Measurements from ENCODE around the gene ADGRG3.

GRCh38 chr16:57687363-57687929, 19.3 kb downstream of the ADGRG3 start:
- TF ChIP-seq, protein P1, sequence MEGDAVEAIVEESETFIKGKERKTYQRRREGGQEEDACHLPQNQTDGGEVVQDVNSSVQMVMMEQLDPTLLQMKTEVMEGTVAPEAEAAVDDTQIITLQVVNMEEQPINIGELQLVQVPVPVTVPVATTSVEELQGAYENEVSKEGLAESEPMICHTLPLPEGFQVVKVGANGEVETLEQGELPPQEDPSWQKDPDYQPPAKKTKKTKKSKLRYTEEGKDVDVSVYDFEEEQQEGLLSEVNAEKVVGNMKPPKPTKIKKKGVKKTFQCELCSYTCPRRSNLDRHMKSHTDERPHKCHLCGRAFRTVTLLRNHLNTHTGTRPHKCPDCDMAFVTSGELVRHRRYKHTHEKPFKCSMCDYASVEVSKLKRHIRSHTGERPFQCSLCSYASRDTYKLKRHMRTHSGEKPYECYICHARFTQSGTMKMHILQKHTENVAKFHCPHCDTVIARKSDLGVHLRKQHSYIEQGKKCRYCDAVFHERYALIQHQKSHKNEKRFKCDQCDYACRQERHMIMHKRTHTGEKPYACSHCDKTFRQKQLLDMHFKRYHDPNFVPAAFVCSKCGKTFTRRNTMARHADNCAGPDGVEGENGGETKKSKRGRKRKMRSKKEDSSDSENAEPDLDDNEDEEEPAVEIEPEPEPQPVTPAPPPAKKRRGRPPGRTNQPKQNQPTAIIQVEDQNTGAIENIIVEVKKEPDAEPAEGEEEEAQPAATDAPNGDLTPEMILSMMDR (IDR thresholded peaks at IDR 0.05 in 4 of 5, conservative IDR thresholded peaks at IDR 0.05 in 1 of 5) = no peak
- TF ChIP-seq POLR2A (IDR thresholded peaks at IDR 0.05) = no peak

Data from gastrocnemius medialis (tissue), 4 donors.